Thyroid gland (tissue), 4 donors: ENCODE measurements around the gene AFF3.

Experiments
- POLR2A ChIP-seq, 2 donors: fragments of 450-650 bp; IDR thresholded peaks; one replicate each; pipeline ENCODE4 v1.6.1; 2017; ENCODE audit warnings: antibody characterized with exemption in 2 of 2, mild to moderate bottlenecking in 2 of 2, moderate library complexity in 1 of 2
- TF ChIP-seq, protein P1 (sequence below), 6 experiments: fragments of 200-600 bp in 3 of 6; fragments of 450-650 bp in 3 of 6; sonication (generic) in 3 of 6; IDR thresholded peaks; one replicate each; pipeline ENCODE4 v1.5.1; 2016 to 2019; ENCODE audit warnings: antibody characterized with exemption in 6 of 6, mild to moderate bottlenecking in 2 of 6, inconsistent platforms in 1 of 6, moderate library complexity in 1 of 6

DNA sequence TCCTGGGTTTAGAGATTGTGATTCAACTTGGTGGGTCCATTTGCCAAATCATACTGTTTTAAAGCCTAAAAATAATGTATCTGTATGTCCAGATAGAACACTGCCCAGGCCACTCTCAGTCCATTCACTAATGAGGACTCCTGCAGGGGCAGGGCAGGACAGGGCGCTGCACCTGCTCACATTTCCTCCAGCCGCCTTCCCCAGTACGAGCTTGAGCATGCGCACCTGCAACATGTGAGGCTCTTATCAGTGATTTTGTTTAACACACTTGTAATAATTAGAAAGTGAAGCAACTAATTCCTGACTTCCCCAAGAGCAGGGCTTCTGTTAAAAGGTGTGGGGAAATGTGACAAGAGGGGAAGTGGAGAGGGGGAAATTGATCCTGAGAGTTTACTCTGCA, 89.7 kb downstream of the AFF3 start:
- TF ChIP-seq, protein P1, sequence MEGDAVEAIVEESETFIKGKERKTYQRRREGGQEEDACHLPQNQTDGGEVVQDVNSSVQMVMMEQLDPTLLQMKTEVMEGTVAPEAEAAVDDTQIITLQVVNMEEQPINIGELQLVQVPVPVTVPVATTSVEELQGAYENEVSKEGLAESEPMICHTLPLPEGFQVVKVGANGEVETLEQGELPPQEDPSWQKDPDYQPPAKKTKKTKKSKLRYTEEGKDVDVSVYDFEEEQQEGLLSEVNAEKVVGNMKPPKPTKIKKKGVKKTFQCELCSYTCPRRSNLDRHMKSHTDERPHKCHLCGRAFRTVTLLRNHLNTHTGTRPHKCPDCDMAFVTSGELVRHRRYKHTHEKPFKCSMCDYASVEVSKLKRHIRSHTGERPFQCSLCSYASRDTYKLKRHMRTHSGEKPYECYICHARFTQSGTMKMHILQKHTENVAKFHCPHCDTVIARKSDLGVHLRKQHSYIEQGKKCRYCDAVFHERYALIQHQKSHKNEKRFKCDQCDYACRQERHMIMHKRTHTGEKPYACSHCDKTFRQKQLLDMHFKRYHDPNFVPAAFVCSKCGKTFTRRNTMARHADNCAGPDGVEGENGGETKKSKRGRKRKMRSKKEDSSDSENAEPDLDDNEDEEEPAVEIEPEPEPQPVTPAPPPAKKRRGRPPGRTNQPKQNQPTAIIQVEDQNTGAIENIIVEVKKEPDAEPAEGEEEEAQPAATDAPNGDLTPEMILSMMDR (IDR thresholded peaks at IDR 0.05) = no peak
- TF ChIP-seq POLR2A (IDR thresholded peaks at IDR 0.05) = no peak
